Stimulated activated CD8-positive, alpha-beta memory T cell treated with anti-CD3 and anti-CD28 coated beads, Interleukin-12 subunit alpha, Interleukin-12 subunit beta, amount 100 ng/mL, for 4 hours (primary cell): ENCODE data around the gene NOCT.
"Not testable (repeated sequence)": the region's sequence is repeated elsewhere in the genome, so short reads cannot be mapped to it uniquely, and the experiment has no call there.

ENCODE experiments used
- DNase-seq: peaks from one replicate; pipeline ENCODE4 v3.0.0-alpha.2; 2020; ENCODE audit warnings: low read depth

The NOCT gene

GRCh38 chr4:139050446-139050845 lies 34.9 kb downstream of the NOCT start:
- no peak for DNase-seq

- no peak for DNase-seq
Measured at GRCh38 chr4:139053909-139054308, 38.3 kb downstream of the NOCT start.

GRCh38 chr4:139054791-139055505 lies 39.4 kb downstream of the NOCT start:
- no peak for DNase-seq

- not testable (repeated sequence) for DNase-seq
Measured at GRCh38 chr4:139059026-139059425, 43.4 kb downstream of the NOCT start.

- no peak for DNase-seq
Measured at GRCh38 chr4:139060591-139060990, 45.0 kb downstream of the NOCT start.

- no peak for DNase-seq
Measured at GRCh38 chr4:139076016-139076744, 60.6 kb downstream of the NOCT start.

GRCh38 chr4:139077567-139078355 lies 62.2 kb downstream of the NOCT start:
- DNase-seq = no peak

GRCh38 chr4:139078926-139079325 lies 63.3 kb downstream of the NOCT start:
- DNase-seq = no peak

- peak; percentile 77 for DNase-seq
Measured at GRCh38 chr4:139082750-139083606, 67.4 kb downstream of the NOCT start.

GRCh38 chr4:139083607-139083955 lies 68.0 kb downstream of the NOCT start:
- DNase-seq = peak; percentile 55

- peak; percentile 65 for DNase-seq
Measured at GRCh38 chr4:139083956-139084803, 68.6 kb downstream of the NOCT start.

GRCh38 chr4:139084804-139085093 lies 69.2 kb downstream of the NOCT start:
- no peak for DNase-seq

- no peak for DNase-seq
Measured at GRCh38 chr4:139085141-139085540, 69.6 kb downstream of the NOCT start.

GRCh38 chr4:139092271-139092670 lies 76.7 kb downstream of the NOCT start:
- DNase-seq = no peak
